ENCODE data around the gene CFAP58.

The CFAP58 gene

DNA sequence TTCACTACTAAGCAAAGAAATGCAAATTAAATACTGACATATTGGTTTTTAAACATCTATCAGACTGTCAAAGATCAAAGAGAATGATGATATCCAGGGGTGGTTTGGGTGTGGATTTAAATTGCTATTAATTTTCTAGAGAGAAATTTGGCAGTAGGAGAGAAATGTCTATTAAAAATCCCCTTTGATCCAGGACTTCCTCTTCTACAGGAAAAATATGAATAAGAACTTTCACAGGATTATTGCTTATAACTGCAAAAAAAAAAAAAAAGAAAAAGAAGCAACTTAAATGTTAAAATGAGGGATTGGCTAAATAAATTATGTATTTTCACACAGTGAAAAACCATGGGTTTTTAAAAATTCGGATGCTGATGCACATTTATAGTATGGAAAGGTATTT lies 21.0 kb downstream of the CFAP58 start:
- DNase-seq = no peak

DNA sequence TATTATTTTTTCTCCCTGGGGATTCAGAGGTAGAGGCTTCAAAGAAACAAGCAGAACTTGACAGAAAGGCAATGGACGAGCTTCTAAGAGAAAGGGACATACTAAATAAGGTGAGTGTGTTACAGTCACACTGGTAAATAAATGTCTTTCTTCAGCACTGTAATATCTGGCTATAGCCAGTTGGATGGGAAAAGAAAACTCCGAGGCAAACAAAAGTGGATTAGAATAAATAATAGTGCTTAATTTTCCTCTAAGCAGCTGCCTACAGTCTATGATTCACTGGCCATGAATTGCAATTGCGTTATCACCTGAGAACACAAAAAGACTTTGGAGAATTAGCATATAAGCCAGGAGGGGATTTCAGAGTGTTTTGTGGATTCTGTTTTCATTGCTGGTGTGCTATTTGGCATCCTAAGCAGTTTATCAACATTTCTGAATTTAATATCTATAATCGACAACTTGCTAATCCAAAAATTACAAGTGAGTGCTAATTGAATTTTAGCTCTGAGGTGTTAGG lies 23.2 kb downstream of the CFAP58 start:
- DNase-seq = no peak

GRCh38 chr10:104380336-104380735 lies 26.7 kb downstream of the CFAP58 start:
- no peak for DNase-seq

DNA sequence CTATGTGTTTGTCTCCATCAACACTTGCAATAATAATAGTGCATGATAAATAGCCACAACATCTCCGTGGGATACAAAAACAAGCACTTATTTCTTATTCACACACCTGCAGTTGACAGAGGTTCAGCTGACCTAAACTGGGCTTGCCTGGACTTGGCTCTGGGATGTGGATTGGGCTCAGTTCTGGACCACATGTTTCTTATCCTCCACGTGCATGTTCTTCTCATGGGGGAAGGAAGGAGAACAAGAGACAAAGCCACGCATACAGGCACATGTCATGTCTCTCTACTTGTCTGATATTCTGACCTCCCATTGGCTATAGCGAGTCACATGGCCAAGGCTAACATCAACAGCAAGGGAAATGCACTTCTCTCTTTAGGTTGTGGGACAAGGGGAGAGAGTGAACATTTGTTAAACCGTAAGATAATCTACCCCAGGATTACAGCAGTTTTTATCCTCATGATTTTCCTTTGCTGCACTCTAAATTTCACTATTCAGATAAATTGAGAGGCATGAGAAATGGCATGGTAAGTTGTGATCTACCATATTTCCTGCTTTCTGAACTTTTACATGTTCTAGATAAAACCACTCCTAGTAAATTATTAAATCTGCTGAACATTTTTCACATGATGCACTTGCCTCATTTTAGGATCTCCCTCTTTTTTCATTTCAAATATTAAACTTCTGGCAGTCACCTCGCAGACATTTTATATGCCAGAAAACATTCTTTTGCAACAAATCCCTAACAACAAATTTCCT lies 33.7 kb downstream of the CFAP58 start:
- DNase-seq = no peak

- DNase-seq = no peak
These were observed 35.2 kb downstream of the CFAP58 start for GRCh38 chr10:104388830-104389229.

GRCh38 chr10:104391150-104391968 lies 37.7 kb downstream of the CFAP58 start:
- peak; percentile 68 for DNase-seq

GRCh38 chr10:104391969-104392296 lies 38.3 kb downstream of the CFAP58 start:
- no peak for DNase-seq

GRCh38 chr10:104393387-104393786 lies 39.8 kb downstream of the CFAP58 start:
- DNase-seq = no peak

- DNase-seq = no peak
These were observed 42.9 kb downstream of the CFAP58 start for GRCh38 chr10:104396581-104396980.

- no peak for DNase-seq
These were observed 50.0 kb downstream of the CFAP58 start for GRCh38 chr10:104403636-104404035.

- peak; percentile 49 for DNase-seq
These were observed 53.4 kb downstream of the CFAP58 start for GRCh38 chr10:104406715-104407650.

- no peak for DNase-seq
These were observed 59.9 kb downstream of the CFAP58 start for GRCh38 chr10:104413528-104413927.

- no peak for DNase-seq
These were observed 62.0 kb downstream of the CFAP58 start for GRCh38 chr10:104415526-104416165.

- no peak for DNase-seq
These were observed 63.2 kb downstream of the CFAP58 start for GRCh38 chr10:104416851-104417250.

GRCh38 chr10:104417637-104418292 lies 64.1 kb downstream of the CFAP58 start:
- no peak for DNase-seq

DNA sequence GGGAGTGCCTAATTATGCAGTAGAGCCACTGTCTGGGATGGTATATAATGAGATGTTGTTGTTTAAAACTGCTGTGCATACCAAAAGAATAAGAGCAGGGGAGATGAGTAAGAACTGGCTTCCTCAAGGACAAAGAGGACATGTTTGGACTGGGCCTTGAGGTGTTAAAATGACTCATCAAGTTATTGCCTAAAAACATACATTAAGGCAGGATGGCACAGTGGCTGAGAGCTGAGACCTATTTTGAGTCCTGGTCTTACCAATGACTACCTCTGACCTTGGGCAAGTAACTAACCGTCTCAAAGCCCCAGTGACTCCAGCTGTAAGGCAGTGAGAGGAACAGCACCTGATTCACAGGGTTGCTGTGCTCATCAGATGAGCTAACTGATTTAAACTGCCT lies 71.1 kb downstream of the CFAP58 start:
- DNase-seq = no peak

GRCh38 chr10:104427989-104428388 lies 74.4 kb downstream of the CFAP58 start:
- no peak for DNase-seq

GRCh38 chr10:104429846-104430245 lies 76.2 kb downstream of the CFAP58 start:
- no peak for DNase-seq

DNA sequence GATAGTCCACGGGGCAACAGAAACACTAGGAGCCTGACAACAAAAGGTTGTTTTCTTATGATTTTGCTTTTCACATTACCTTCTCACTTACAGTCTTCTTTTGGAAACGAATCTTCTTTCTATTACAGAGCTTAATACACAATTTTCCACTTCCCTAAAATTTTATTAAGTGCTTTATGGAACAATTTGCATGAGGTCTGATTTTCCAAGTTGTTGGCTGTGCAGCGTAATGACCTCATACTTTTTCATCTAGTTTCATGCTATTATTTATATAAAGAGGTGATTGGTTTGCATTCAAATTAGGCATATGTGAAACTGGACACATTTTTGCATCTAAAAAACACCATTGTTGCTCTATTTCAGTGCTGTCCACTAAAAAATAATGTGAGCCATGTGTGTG lies 76.7 kb downstream of the CFAP58 start:
- DNase-seq = no peak

GRCh38 chr10:104433669-104434068 lies 80.0 kb downstream of the CFAP58 start:
- DNase-seq = no peak

DNA sequence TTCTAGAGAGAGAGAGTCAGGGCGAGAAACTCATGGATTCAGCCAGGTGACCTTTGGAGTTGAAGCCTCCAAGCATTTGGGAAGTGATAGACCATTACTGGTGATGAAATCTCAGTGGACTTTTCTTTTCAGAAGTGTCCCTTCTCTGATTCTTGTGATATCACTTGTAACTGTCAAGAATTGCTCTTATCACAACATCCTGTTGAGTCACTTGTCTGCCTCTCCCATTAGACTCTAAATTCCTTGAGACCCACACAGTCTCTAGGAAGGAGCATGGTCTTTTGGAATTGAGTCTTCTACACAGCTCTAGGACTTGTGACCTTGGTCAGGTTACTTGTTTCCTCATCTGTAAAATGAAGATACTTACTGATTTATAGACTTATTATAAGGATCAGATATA lies 81.0 kb downstream of the CFAP58 start:
- DNase-seq = no peak

GRCh38 chr10:104435822-104436221 lies 82.2 kb downstream of the CFAP58 start:
- DNase-seq = no peak
